GM10847 (cell line): ENCODE results near the gene CNPY4.

ENCODE experiments used
- POLR2A ChIP-seq: IDR thresholded peaks from 2 replicates; pipeline ENCODE4 v1.6.1; 2011; ENCODE audit not compliant: insufficient read length; ENCODE audit errors: extremely low read depth

CNPY4 gene

GRCh38 chr7:100124301-100125230, 5.1 kb downstream of the CNPY4 start:
- no peak for TF ChIP-seq POLR2A

GRCh38 chr7:100126239-100126930, 7.0 kb downstream of the CNPY4 start:
- TF ChIP-seq POLR2A = no peak

- TF ChIP-seq POLR2A = peak; percentile 62
Observed at GRCh38 chr7:100126931-100127865, 7.8 kb downstream of the CNPY4 start, which contains the start of gene MBLAC1. Gene MBLAC1 (plus strand): TSS chr7:100126967. CDS start chr7:100127396, 429 bp downstream.

- TF ChIP-seq POLR2A = no peak
Observed at GRCh38 chr7:100127866-100128636, 8.6 kb downstream of the CNPY4 start.

- no peak for TF ChIP-seq POLR2A
Observed at GRCh38 chr7:100128637-100128963, 9.2 kb downstream of the CNPY4 start.

GRCh38 chr7:100130608-100131453, 11.4 kb downstream of the CNPY4 start:
- no peak for TF ChIP-seq POLR2A

GRCh38 chr7:100132126-100132525, 12.7 kb downstream of the CNPY4 start:
- TF ChIP-seq POLR2A = no peak

- no peak for TF ChIP-seq POLR2A
Observed at GRCh38 chr7:100132697-100133151, 13.3 kb downstream of the CNPY4 start.

- no peak for TF ChIP-seq POLR2A
Observed at GRCh38 chr7:100137851-100138760, 18.7 kb downstream of the CNPY4 start.

- no peak for TF ChIP-seq POLR2A
Observed at GRCh38 chr7:100141555-100141949, 22.1 kb downstream of the CNPY4 start.

GRCh38 chr7:100142461-100142860, 23.0 kb downstream of the CNPY4 start:
- no peak for TF ChIP-seq POLR2A

GRCh38 chr7:100147278-100147677, 27.8 kb downstream of the CNPY4 start:
- no peak for TF ChIP-seq POLR2A

- TF ChIP-seq POLR2A = no peak
Observed at GRCh38 chr7:100148225-100148558, 28.8 kb downstream of the CNPY4 start.
